ENCODE measurements around the gene CNEP1R1. TPM values are rescaled to one million over a fixed set of nuclear protein-coding genes. Genes with fewer than 3 reads are reported as not detected.

The CNEP1R1 gene
- total RNA-seq, 1 experiment from 2014 or later, result 13.8 TPM

- H3K4me1 Mint-ChIP-seq, result no peaks in the 10 kb centered on the region
- POLR2A ChIA-PET, result no interaction called here
- CTCF ChIA-PET, result interaction anchor here (0.5 to 1.7 kb wide), 3 partner anchors 15 to 588 kb away, joined by 3 to 6 read pairs (median 3); partner anchors contain the start of gene CNEP1R1
Observed at GRCh38 chr16:49995720-49996119, 29.3 kb upstream of the CNEP1R1 start.

More at GRCh38 chr16:49995720-49996119, 29.3 kb upstream of the CNEP1R1 start:
- TF ChIP-seq JAZF1 (CRISPR knock-in tag; IDR thresholded peaks at IDR 0.05) (no peak), ERG (CRISPR knock-in tag; IDR thresholded peaks at IDR 0.05) (no peak), SP1 (CRISPR knock-in tag; conservative IDR thresholded peaks at IDR 0.05) (no peak), SMAD4 (CRISPR knock-in tag; IDR thresholded peaks at IDR 0.05) (no peak), E2F5 (CRISPR knock-in tag; IDR thresholded peaks at IDR 0.05) (no peak), FOXP1 (CRISPR knock-in tag; IDR thresholded peaks at IDR 0.05; ENCODE audit: borderline replicate concordance) (no peak), ZNF121 (CRISPR knock-in tag; IDR thresholded peaks at IDR 0.05) (no peak), RELA (CRISPR knock-in tag; IDR thresholded peaks at IDR 0.05; ENCODE audit: borderline replicate concordance) (no peak), ZNF532 (CRISPR knock-in tag; IDR thresholded peaks at IDR 0.05; ENCODE audit: borderline replicate concordance) (no peak), ELF4 (CRISPR knock-in tag; IDR thresholded peaks at IDR 0.05; ENCODE audit: low read depth) (no peak)
- TF ChIP-seq, protein P1, sequence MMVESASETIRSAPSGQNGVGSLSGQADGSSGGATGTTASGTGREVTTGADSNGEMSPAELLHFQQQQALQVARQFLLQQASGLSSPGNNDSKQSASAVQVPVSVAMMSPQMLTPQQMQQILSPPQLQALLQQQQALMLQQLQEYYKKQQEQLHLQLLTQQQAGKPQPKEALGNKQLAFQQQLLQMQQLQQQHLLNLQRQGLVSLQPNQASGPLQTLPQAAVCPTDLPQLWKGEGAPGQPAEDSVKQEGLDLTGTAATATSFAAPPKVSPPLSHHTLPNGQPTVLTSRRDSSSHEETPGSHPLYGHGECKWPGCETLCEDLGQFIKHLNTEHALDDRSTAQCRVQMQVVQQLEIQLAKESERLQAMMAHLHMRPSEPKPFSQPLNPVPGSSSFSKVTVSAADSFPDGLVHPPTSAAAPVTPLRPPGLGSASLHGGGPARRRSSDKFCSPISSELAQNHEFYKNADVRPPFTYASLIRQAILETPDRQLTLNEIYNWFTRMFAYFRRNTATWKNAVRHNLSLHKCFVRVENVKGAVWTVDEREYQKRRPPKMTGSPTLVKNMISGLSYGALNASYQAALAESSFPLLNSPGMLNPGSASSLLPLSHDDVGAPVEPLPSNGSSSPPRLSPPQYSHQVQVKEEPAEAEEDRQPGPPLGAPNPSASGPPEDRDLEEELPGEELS (CRISPR knock-in tag; IDR thresholded peaks at IDR 0.05), result no peak
- TF ChIP-seq, protein P2, sequence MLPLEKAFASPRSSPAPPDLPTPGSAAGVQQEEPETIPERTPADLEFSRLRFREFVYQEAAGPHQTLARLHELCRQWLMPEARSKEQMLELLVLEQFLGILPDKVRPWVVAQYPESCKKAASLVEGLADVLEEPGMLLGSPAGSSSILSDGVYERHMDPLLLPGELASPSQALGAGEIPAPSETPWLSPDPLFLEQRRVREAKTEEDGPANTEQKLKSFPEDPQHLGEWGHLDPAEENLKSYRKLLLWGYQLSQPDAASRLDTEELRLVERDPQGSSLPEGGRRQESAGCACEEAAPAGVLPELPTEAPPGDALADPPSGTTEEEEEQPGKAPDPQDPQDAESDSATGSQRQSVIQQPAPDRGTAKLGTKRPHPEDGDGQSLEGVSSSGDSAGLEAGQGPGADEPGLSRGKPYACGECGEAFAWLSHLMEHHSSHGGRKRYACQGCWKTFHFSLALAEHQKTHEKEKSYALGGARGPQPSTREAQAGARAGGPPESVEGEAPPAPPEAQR (CRISPR knock-in tag; IDR thresholded peaks at IDR 0.05), result no peak
- Mint-ChIP-seq H3K27ac (no peak overlapping the region), H3K4me3 (no peak overlapping the region), H3K27me3 (ENCODE audit: low read depth) (peaks cover 3% of the 10 kb centered on the region; the same call in 1 of the 2 replicates), H3K36me3 (no peaks in the 10 kb centered on the region), H3K9me3 (no peaks in the 10 kb centered on the region)
- no peak; the same call in 1 of the 2 replicates for ATAC-seq
- DNase-seq (ENCODE audit: low spot score), result no peak

Measured in WTC11 (cell line).